Tibial nerve (tissue), 4 donors: ENCODE measurements around the gene CNP.

Source experiments
- CTCF ChIP-seq, 5 experiments: fragments of 200-600 bp in 3 of 5; fragments of 450-650 bp in 2 of 5; sonication (generic) in 3 of 5; IDR thresholded peaks; one replicate each; pipeline ENCODE4 v1.5.1; 2016 to 2019; ENCODE audit warnings: antibody characterized with exemption in 5 of 5, mild to moderate bottlenecking in 3 of 5, moderate library complexity in 2 of 5
- EP300 ChIP-seq, 2 donors: sonication (generic); formaldehyde crosslinking; IDR thresholded peaks; one replicate each; pipeline ENCODE4 v1.6.1; 2017; ENCODE audit warnings: antibody characterized with exemption in 2 of 2, mild to moderate bottlenecking in 1 of 2
- POLR2A ChIP-seq, 2 donors: fragments of 450-650 bp; IDR thresholded peaks; one replicate each; pipeline ENCODE4 v1.6.1; 2017; ENCODE audit warnings: antibody characterized with exemption in 2 of 2, mild to moderate bottlenecking in 2 of 2, moderate library complexity in 2 of 2

GRCh38 chr17:41989702-41990419, 23.3 kb downstream of the CNP start:
- no peak for TF ChIP-seq CTCF (IDR thresholded peaks at IDR 0.05)
- TF ChIP-seq EP300 (IDR thresholded peaks at IDR 0.05): no peak
- TF ChIP-seq POLR2A (IDR thresholded peaks at IDR 0.05): no peak
